GM04504 (cell line): Measurements from ENCODE around the gene NCK2.

Experiments used
- DNase-seq: peaks from one replicate; pipeline ENCODE4 v3.0.0-alpha.2; 2012; ENCODE audit warnings: low read depth

Gene NCK2

DNA sequence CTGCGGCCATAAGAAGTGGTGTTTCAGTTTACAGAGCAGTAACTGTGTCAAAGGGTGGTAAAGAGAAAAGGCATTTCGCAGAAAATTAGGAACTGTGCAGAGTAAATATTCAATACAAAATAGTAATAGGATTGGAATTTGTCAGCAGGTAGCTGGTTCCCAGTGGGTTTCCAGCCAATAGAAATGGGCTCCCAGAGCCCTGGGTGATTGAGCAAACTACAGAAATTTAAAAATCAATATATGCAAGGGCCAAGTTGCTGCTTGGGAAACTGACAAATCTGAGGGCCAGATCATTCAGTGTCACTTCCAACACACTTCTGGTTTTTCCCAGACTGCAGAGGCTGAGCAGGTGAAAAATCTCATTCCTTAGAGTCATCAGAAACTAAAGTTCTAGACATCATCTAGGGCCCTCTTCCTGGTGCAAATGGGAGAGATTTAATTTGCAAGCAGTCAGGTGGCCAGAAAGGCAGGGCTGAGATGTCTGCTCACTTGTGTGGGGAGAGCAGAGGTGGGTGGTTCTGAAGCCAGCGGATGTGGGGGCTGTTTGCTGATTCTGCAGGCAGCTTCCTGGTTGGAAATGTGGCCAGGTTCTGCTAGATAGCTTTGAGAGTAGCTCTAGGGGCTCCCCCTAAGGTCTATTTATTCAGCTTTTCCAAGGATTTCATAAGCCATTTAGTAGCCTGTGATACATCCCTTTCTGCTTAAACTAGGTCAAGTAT lies 182.4 kb downstream of the NCK2 start:
- no peak for DNase-seq

DNA sequence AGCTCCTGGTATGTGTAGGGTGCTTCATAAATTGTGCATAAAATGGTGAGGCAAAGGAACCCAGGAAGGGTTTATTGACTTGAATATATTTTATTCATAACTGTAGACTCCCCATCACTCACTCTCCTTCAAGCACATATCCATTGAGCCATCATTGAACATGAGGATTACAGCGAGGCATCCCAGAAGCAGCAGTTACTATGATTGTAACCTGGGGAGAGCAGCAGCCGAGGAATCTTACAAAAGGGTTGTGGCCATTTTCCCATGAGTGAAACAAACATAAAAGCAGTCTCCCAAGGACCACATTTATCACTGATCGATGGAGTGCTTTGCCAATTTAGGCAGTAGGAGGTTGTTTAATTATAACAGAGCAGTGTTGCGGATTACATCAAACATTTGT lies 183.4 kb downstream of the NCK2 start:
- no peak for DNase-seq

DNA sequence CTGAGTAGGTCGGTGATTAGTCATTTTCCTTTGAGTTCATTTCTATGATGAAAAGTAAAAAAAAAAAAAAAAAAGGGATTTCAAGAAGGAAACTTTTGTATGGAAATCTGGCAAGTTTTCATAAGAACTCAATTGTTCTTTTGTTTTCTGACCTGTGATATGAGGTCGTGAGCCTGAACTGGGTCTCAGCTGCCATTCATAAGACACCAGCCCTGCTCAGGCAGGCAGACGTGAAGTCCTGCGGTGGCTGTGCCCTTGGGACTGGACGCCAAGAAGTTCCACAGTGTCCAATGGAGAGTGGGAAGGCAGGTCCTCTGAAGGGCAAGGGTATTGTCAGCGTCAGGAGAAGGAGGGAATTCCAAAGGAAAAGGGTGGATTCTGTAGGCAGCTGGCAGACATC lies 183.9 kb downstream of the NCK2 start:
- no peak for DNase-seq

DNA sequence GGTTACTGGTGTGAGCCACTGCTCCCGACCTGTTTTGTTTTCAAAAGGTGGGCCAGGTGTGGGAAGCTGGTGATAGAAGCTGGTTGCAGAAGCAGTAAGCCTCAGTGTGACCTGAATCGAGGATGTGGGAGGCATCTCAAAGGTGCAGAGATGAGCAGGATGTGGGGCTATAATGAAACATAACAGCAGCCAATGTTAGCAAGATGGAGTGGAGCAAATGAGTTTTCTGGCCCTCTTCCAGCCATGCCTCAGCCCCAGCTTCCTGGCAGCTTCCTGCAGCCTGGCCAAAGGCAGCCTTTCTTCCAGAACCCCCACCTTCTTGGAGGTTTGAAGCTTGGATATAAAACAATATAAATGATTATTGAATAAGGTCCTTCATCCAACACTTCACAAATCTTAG lies 184.8 kb downstream of the NCK2 start:
- DNase-seq: no peak

DNA sequence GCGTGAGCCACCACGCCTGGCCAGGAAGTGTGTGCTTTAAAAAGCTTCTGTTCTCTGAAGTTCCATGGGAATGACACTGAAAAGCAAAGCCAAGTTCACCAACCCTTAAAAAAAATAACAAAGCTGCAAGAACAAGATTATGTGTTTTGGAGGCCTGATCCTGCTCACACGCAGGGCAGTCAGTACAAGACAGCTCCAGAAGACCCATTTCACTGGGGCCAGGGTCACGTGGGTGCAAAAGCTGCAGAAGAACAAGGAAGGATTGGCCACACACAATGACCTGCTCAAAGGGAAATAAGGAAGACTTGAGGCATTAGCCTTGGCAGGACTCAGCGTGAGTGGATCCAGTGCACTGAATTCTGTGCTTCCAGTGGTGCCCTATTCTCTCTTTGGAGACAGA lies 187.9 kb downstream of the NCK2 start:
- DNase-seq: no peak

DNA sequence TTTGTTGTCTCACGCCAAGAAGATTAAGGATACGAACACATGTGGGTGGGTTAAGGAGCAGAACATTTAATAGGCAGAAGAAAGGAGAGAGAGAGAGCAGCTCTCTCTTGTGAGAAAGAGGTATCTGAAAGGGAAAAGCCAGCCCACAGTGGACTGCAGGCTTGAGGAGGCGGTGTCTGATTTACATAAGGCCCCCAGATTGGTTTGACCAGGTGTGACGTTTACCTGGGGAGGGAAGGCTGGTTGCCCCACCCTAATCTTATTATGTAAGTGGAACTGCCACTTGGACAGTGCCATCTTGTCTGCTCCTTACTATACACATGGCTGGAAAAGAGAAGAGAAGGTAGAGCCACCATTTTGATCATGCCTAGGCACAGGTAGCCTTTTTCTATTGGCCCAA lies 189.2 kb downstream of the NCK2 start:
- no peak for DNase-seq

DNA sequence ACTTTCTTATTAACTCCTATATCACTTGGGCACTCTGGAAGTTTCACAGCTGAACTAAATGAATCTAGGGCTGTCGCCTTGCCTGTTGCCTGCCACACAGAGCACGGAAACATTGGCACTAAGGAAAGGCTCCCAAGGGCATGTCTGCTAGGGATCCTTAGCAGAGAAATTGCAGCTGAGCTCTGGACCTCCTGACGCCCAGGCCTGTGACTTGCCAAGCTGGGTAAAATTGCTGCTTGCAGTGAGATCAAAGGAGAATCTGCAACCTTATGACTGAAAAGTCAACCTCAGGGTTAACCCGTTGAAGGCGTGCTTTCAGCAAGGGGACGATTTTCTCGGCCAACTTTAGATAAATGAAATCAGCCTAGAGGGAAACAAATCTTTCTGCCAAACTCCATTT lies 189.8 kb downstream of the NCK2 start:
- DNase-seq: no peak

DNA sequence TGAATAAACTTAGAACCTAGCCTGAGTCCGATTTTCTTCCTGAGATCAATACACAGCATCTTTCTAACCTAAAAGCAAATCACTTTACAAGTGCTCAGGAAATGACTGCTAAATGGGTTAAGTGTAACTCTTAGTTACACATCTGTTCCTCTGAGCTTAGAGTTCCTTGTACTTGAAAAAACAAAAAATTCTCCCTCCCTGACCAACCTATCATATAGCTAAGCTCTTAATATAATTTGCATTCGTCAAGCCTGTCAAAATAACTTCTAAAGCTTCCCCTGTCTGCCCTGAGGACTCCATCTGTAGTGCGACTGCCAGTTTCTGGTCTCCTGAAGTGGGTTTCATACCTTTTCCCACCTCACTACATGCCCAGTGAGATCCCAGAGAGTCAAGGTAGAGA lies 190.4 kb downstream of the NCK2 start:
- DNase-seq: no peak

DNA sequence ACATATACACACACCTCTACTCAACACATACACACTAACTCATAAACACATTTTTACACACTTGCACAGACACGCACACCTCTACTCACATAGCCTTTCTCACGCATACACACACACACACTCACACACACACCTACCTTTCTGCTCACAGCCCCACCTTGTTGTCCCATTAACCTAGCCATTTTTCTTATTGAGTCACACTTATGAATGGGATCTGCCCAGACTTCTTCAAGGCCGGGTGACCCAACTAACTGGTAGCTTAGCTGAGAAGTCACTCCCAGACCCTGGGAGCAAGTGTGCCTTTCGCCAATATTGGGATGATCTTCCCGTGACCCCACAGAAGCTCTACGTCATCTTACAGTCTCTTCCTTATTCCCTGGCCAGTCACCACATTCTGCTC lies 192.2 kb downstream of the NCK2 start:
- DNase-seq: no peak

DNA sequence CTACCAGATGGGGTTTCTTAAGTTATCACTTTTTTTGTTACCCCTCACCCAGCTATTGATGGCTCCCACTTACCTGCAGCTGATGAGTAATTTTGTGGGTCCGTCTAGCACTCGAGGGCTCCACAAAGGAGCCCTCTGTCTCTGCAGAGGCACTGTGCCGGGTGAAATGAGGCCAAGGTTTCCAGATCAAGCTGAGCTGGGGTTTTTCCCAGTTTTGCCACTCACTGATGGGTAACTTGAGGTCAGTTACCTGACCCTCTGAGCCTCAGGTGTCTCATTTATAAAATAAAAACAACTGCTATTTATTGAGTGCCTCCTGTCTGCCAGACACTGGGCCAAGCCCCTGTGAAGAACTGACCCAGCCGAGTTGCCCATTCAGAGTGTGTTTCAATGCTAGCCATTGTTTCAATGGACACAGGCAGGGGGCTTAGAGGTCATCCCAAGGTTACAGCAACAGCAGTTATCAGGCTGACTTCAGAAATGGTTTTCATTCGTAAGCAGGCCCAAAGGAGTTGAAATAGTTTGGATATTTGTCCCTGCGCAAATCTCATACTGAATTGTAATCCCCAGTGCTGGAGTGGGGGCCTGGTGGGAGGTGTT lies 192.9 kb downstream of the NCK2 start:
- no peak for DNase-seq
